Transverse colon (tissue), 4 donors: ENCODE data around the gene FBXO4. TPM values are rescaled to one million over a fixed set of nuclear protein-coding genes. Genes with fewer than 3 reads are reported as not detected.

ENCODE experiments used
- DNase-seq: peaks from one replicate; pipeline ENCODE4 v3.0.0-alpha.2; 2019
- H3K27ac ChIP-seq, 4 donors: fragments of 200-600 bp; sonication (generic); 2 replicates each; pipeline ENCODE4 v1.5.1; 2016 to 2018; ENCODE audit warnings: inconsistent platforms in 4 of 4
- H3K27me3 ChIP-seq: fragments of 200-600 bp; sonication (generic); 2 replicates; pipeline ENCODE4 v1.5.1; 2017; ENCODE audit warnings: inconsistent platforms
- H3K36me3 ChIP-seq, 4 donors: fragments of 200-600 bp; sonication (generic); 2 replicates each; pipeline ENCODE4 v1.5.1; 2017 to 2019; ENCODE audit warnings: inconsistent platforms in 4 of 4
- H3K4me1 ChIP-seq, 4 donors: fragments of 200-600 bp; sonication (generic); 2 replicates each; pipeline ENCODE4 v1.5.1; 2017 to 2020; ENCODE audit warnings: inconsistent platforms in 4 of 4
- H3K4me3 ChIP-seq, 4 donors: fragments of 200-600 bp; sonication (generic); 1 replicate in 1 of 4; 2 replicates in 3 of 4; pipeline versions ENCODE4 v1.5.1 to v1.6.1; 2017 to 2019; ENCODE audit warnings: inconsistent platforms in 4 of 4
- H3K9me3 ChIP-seq, 2 donors: fragments of 200-600 bp; sonication (generic); 2 replicates each; pipeline ENCODE4 v1.5.1; 2017 to 2019; ENCODE audit warnings: inconsistent platforms in 2 of 2
- EP300 ChIP-seq: sonication (generic); formaldehyde crosslinking; IDR thresholded peaks from one replicate; pipeline ENCODE4 v1.6.1; 2017; ENCODE audit warnings: antibody characterized with exemption, low read depth
- POLR2A ChIP-seq: fragments of 450-650 bp; IDR thresholded peaks from one replicate; pipeline ENCODE4 v1.6.1; 2016; ENCODE audit warnings: antibody characterized with exemption, mild to moderate bottlenecking, moderate library complexity
- POLR2AphosphoS5 ChIP-seq, 3 donors: sonication (generic); formaldehyde crosslinking; IDR thresholded peaks; one replicate each; pipeline ENCODE4 v1.6.1; 2016; ENCODE audit warnings: antibody characterized with exemption in 3 of 3
- WGBS, 2 donors: methylation state at CpG; one replicate each; pipeline ENCODE4 v1.1.5; 2018; ENCODE audit warnings: low coverage in 1 of 2; 5-methylcytosine and 5-hydroxymethylcytosine counted together
- in situ Hi-C, 4 donors: fragments of 200-750 bp; cut with MboI; loops; one replicate each; pipeline versions ENCODE4 v1.15.0 to v1.15.1; 2017; ENCODE audit warnings: low sequenced_read_pairs in 3 of 4, low pct_ligation_motif_present in 1 of 4, low pct_unique_long_range_greater_than_20kb in 1 of 4
- intact Hi-C: fragments of 100-400 bp; cut with DNase I; formaldehyde crosslinking; loops from one replicate; pipeline ENCODE4 v1.15.1; 2023; ENCODE audit warnings: low total_unique reads
- total RNA-seq, 4 donors: library from RNA; depleted of rRNA; stranded (reverse); fragments of >200 nt; gene quantifications; one replicate each; pipeline ENCODE4 v1.1.0, GENCODE V29; 2016
- TF ChIP-seq, protein P1 (sequence below), 5 experiments: fragments of 200-600 bp in 3 of 5; fragments of 450-650 bp in 2 of 5; sonication (generic) in 3 of 5; IDR thresholded peaks; 1 replicate in 2 of 5; 2 replicates in 3 of 5; pipeline ENCODE4 v1.5.1; 2016 to 2017; ENCODE audit warnings: antibody characterized with exemption in 5 of 5, inconsistent platforms in 3 of 5, mild to moderate bottlenecking in 2 of 5, moderate library complexity in 1 of 5

Gene FBXO4, protein sequence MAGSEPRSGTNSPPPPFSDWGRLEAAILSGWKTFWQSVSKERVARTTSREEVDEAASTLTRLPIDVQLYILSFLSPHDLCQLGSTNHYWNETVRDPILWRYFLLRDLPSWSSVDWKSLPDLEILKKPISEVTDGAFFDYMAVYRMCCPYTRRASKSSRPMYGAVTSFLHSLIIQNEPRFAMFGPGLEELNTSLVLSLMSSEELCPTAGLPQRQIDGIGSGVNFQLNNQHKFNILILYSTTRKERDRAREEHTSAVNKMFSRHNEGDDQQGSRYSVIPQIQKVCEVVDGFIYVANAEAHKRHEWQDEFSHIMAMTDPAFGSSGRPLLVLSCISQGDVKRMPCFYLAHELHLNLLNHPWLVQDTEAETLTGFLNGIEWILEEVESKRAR
- 1 to 10 TPM; 1.1 to 8.8 (median 7.1) TPM for total RNA-seq

DNA sequence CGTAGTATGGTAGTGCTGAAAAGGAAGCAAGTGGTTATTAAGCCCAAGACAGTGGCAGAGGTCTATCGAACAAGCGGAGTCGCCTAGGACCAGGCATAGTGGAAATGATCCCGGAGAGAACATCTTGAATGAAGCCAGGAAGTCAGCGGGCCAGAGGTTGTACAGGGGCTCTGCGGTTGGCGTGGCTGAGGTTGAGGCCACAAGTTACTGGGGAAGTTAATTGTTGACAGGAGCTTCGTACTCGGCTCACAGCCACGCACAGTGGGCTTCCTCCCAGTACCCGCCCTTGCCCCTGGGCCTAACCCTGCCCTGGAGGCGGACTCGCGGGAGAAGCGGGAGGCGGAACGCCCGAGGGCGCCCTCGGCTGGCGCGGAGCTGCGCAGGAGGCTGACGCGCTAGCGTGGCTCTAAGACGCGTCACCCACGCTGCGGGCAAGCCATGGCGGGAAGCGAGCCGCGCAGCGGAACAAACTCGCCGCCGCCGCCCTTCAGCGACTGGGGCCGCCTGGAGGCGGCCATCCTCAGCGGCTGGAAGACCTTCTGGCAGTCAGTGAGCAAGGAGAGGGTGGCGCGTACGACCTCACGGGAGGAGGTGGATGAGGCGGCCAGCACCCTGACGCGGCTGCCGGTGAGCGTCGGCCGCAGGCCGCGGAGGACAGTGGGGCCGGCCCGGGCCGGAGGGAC is at the start of gene FBXO4:
Gene FBXO4 (plus strand): TSS at position 410 of the 683 bp plus-strand sequence. CDS start 29 bp downstream, at position 439.
- Histone ChIP-seq H3K4me1 (peaks cover 0 to 19% (median 4%) of the 10 kb centered on the region in 4 donors), H3K4me3 (peak within 1 kb of the TSS; percentile 62 to 94 (median 72)), H3K36me3 (peaks cover 0 to 5% (median 0%) of the 10 kb centered on the region in 4 donors), H3K9me3 (no peaks in the 10 kb centered on the region), H3K27me3 (no peaks in the 10 kb centered on the region), H3K27ac (peak within 1 kb of the TSS; percentile 88 to 99 (median 92))
- TF ChIP-seq, protein P1, sequence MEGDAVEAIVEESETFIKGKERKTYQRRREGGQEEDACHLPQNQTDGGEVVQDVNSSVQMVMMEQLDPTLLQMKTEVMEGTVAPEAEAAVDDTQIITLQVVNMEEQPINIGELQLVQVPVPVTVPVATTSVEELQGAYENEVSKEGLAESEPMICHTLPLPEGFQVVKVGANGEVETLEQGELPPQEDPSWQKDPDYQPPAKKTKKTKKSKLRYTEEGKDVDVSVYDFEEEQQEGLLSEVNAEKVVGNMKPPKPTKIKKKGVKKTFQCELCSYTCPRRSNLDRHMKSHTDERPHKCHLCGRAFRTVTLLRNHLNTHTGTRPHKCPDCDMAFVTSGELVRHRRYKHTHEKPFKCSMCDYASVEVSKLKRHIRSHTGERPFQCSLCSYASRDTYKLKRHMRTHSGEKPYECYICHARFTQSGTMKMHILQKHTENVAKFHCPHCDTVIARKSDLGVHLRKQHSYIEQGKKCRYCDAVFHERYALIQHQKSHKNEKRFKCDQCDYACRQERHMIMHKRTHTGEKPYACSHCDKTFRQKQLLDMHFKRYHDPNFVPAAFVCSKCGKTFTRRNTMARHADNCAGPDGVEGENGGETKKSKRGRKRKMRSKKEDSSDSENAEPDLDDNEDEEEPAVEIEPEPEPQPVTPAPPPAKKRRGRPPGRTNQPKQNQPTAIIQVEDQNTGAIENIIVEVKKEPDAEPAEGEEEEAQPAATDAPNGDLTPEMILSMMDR (IDR thresholded peaks at IDR 0.05) = peak in 4 of 5 experiments; percentile 37 to 57 (median 52)
- peak; percentile 83 for TF ChIP-seq POLR2A
- TF ChIP-seq POLR2AphosphoS5 (IDR thresholded peaks at IDR 0.05) = peak; percentile 32 to 91 (median 79)
- no peak for TF ChIP-seq EP300
- peak; percentile 88 for DNase-seq
- intact Hi-C loops (no loop called here), in situ Hi-C loops (no loop called here)
- 1 to 10% methylated on average over 3 to 37 of the region's 60 CpGs for WGBS, 2 donors

DNA sequence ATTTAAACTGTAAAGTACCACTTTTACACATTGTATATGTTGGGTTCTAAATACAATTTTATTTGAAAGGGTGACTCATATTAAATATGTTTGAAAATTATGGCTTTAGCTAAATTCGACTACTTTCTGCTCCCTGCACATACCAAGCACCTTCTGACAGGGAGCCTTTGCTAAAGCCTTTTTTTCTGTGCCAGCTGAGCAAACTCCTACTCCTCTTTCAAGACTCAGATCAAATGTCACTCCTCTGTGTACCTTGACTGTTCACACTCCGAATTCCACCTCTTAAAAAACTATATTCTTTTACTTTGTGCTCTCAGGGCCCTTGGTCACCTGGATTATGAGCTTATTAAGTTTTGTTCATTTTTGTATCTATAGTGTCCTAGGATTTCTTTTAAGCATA is 48.4 kb upstream of the FBXO4 start:
- intact Hi-C loops = no loop called here
- H3K9me3 ChIP-seq = no peaks in the 10 kb centered on the region
- H3K27ac ChIP-seq = no peak overlapping the region
- H3K27me3 ChIP-seq = no peaks in the 10 kb centered on the region
- H3K4me3 ChIP-seq = no peak overlapping the region
- H3K4me1 ChIP-seq = no peaks in the 10 kb centered on the region
- 85 to 100% methylated on average over 2 of the region's 2 CpGs for WGBS, 2 donors
- no peaks in the 10 kb centered on the region for H3K36me3 ChIP-seq
- no peak for DNase-seq
- no peak for TF ChIP-seq POLR2AphosphoS5 (IDR thresholded peaks at IDR 0.05)
- TF ChIP-seq POLR2A = no peak
- TF ChIP-seq, protein P1 (IDR thresholded peaks at IDR 0.05) = no peak
- in situ Hi-C loops = loop anchor here in 1 of 4 donors (25.0 kb wide), 1 partner anchor 711 kb away; no protein-coding TSS in a partner anchor

DNA sequence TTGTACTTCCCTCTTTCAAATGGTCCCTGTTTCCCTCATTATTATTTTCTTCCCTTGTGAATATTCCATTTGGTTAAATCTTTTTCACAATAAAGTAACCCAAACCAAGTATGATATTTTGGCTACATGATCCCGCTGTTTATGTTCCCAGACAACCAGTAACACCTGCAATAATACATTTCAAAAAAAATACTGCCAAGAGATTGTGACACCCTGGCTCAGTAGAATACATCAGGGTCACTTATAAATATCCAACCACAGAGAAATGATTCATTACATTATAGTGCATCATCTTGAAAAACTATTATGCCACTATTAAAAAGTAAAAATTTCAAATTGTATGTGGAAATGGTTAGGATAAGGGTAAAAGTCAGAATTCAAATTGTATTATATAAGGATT is 47.7 kb upstream of the FBXO4 start:
- TF ChIP-seq POLR2AphosphoS5 (IDR thresholded peaks at IDR 0.05) = no peak
- TF ChIP-seq, protein P1 (IDR thresholded peaks at IDR 0.05) = no peak
- no peak for TF ChIP-seq POLR2A
- no peak for TF ChIP-seq EP300
- Histone ChIP-seq H3K9me3 (no peaks in the 10 kb centered on the region), H3K4me1 (no peaks in the 10 kb centered on the region), H3K27ac (no peak overlapping the region), H3K36me3 (no peaks in the 10 kb centered on the region), H3K4me3 (no peak overlapping the region), H3K27me3 (no peaks in the 10 kb centered on the region)
- in situ Hi-C loops = loop anchor here in 1 of 4 donors (25.0 kb wide), 1 partner anchor 710 kb away; no protein-coding TSS in a partner anchor
- 100% methylated on average over 1 of the region's 1 CpG for WGBS, 2 donors
- no peak for DNase-seq
- intact Hi-C loops = no loop called here

DNA sequence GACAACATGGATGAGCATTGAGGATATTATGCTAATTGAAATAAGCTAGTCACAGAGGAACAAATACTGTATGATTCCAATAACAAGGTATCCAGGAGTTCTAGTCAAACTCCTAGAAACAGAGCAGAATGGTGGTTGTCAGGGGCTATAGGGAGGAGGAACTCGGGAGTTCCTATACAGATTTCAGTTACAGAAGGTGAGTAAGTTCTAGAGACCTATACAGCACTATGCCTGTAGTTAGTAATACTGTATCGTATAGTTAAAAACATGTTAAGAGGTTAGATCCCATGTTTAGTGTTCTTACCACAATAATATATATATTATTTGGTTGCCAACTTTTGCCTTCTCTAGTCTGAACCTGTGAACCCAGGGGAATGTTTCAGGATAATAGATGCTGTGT is 46.9 kb upstream of the FBXO4 start:
- DNase-seq = no peak
- no peaks in the 10 kb centered on the region for H3K36me3 ChIP-seq
- 67 to 69% methylated on average over 1 to 2 of the region's 2 CpGs for WGBS, 2 donors
- H3K9me3 ChIP-seq = no peaks in the 10 kb centered on the region
- intact Hi-C loops (no loop called here), in situ Hi-C loops (loop anchor here in 1 of 4 donors (25.0 kb wide), 1 partner anchor 709 kb away; no protein-coding TSS in a partner anchor)
- no peak overlapping the region for H3K27ac ChIP-seq
- H3K4me1 ChIP-seq = no peaks in the 10 kb centered on the region
- H3K4me3 ChIP-seq = no peak overlapping the region
- no peaks in the 10 kb centered on the region for H3K27me3 ChIP-seq
- TF ChIP-seq POLR2A (no peak), EP300 (no peak), POLR2AphosphoS5 (IDR thresholded peaks at IDR 0.05) (no peak)
- TF ChIP-seq, protein P1 (IDR thresholded peaks at IDR 0.05) = no peak
